Astrocyte (in vitro differentiated cells and primary cell): ENCODE results near the gene SYTL3.

ENCODE experiments used
- CTCF ChIP-seq: IDR thresholded peaks from 2 replicates; pipeline ENCODE4 v1.5.1; 2011; ENCODE audit warnings: low read depth, mild to moderate bottlenecking, inconsistent platforms, low read length, moderate library complexity; ENCODE audit not compliant: insufficient read depth
- EZH2 ChIP-seq: IDR thresholded peaks from 2 replicates; pipeline ENCODE4 v1.6.1; 2012; ENCODE audit warnings: mild to moderate bottlenecking, low read length, inconsistent platforms; ENCODE audit not compliant: insufficient read depth

- TF ChIP-seq CTCF: no peak
- no peak for TF ChIP-seq EZH2
These were observed 107.9 kb downstream of the SYTL3 start for GRCh38 chr6:158757753-158758090.
